Hepatocyte (in vitro differentiated cells): ENCODE results near the gene PIK3CG. TPM values are rescaled to one million over a fixed set of nuclear protein-coding genes. Genes with fewer than 3 reads are reported as not detected.
"Not testable (repeated sequence)": the region's sequence is repeated elsewhere in the genome, so short reads cannot be mapped to it uniquely, and the experiment has no call there.

Source experiments
- DNase-seq: peaks from one replicate; pipeline ENCODE4 v3.0.0-alpha.2; 2016; ENCODE audit warnings: low spot score
- H2AFZ ChIP-seq: fragments of 200-600 bp; sonication (generic); 2 replicates; pipeline ENCODE4 v1.6.0; 2016; ENCODE audit warnings: antibody characterized with exemption, mild to moderate bottlenecking
- H3K27ac ChIP-seq: fragments of 200-600 bp; sonication (generic); 2 replicates; pipeline ENCODE4 v1.5.1; 2016; ENCODE audit warnings: mild to moderate bottlenecking
- H3K27me3 ChIP-seq: fragments of 200-600 bp; sonication (generic); 2 replicates; pipeline ENCODE4 v1.6.1; 2016
- H3K36me3 ChIP-seq: fragments of 200-600 bp; sonication (generic); replicated peaks from 2 replicates; pipeline ENCODE4 v1.5.1; 2016; ENCODE audit warnings: low read depth; ENCODE audit not compliant: insufficient read depth
- H3K4me1 ChIP-seq: fragments of 200-600 bp; sonication (generic); 2 replicates; pipeline ENCODE4 v1.5.1; 2016; ENCODE audit warnings: mild to moderate bottlenecking, moderate library complexity; ENCODE audit not compliant: insufficient read depth
- H3K4me2 ChIP-seq: fragments of 200-600 bp; sonication (generic); 2 replicates; pipeline ENCODE4 v1.6.0; 2016
- H3K4me3 ChIP-seq: fragments of 200-600 bp; sonication (generic); 2 replicates; pipeline ENCODE4 v1.5.1; 2016; ENCODE audit warnings: mild to moderate bottlenecking
- H3K79me2 ChIP-seq: fragments of 200-600 bp; sonication (generic); 2 replicates; pipeline ENCODE4 v1.6.0; 2017; ENCODE audit warnings: mild to moderate bottlenecking
- H3K9me2 ChIP-seq: fragments of 200-600 bp; sonication (generic); replicated peaks from 2 replicates; pipeline ENCODE4 v1.6.0; 2017; ENCODE audit warnings: mild to moderate bottlenecking; ENCODE audit not compliant: insufficient read depth
- H3K9me3 ChIP-seq: fragments of 200-600 bp; sonication (generic); 2 replicates; pipeline ENCODE4 v1.5.1; 2016; ENCODE audit warnings: low read depth, mild to moderate bottlenecking
- H4K20me1 ChIP-seq: fragments of 200-600 bp; sonication (generic); 2 replicates; pipeline ENCODE4 v1.6.0; 2016; ENCODE audit warnings: mild to moderate bottlenecking; ENCODE audit not compliant: insufficient read depth, poor library complexity, severe bottlenecking
- CTCF ChIP-seq: fragments of 200-600 bp; sonication (generic); IDR thresholded peaks from 2 replicates; pipeline ENCODE4 v1.5.1; 2016; ENCODE audit warnings: antibody characterized with exemption, mild to moderate bottlenecking; ENCODE audit not compliant: poor library complexity
- EZH2 ChIP-seq: fragments of 200-600 bp; sonication (generic); IDR thresholded peaks from 2 replicates; pipeline ENCODE4 v1.6.1; 2016; ENCODE audit warnings: antibody characterized with exemption, mild to moderate bottlenecking, borderline replicate concordance
- EZH2phosphoT487 ChIP-seq: fragments of 200-600 bp; sonication (generic); IDR thresholded peaks from one replicate; pipeline ENCODE4 v1.6.1; 2018; ENCODE audit warnings: antibody characterized with exemption, mild to moderate bottlenecking, low read depth, moderate library complexity; ENCODE audit not compliant: unreplicated experiment, severe bottlenecking
- WGBS: methylation state at CpG from one replicate; pipeline ENCODE4 v1.1.6; 2016; ENCODE audit warnings: low lambda C conversion rate; ENCODE audit errors: missing lambda C conversion rate; 5-methylcytosine and 5-hydroxymethylcytosine counted together
- polyA plus RNA-seq: library from polyadenylated mRNA; unstranded; fragments of >200 nt; fragmentation: Nextera tagmentation; extraction: Ambion mirVana; gene quantifications from 2 replicates; pipeline ENCODE4 v1.2.1, GENCODE V29; 2016
- total RNA-seq: library from RNA; depleted of rRNA; stranded (reverse); fragments of >200 nt; gene quantifications from 2 replicates; pipeline ENCODE4 v1.2.3, GENCODE V29; 2014

PIK3CG gene
- total and polyA plus RNA-seq, 2 experiments from 2014 or later: 0.03 to 0.25 TPM

GRCh38 chr7:106918991-106919390 lies 53.9 kb downstream of the PIK3CG start:
- no peak for DNase-seq
- Histone ChIP-seq H3K9me2 (no peaks in the 10 kb centered on the region), H3K27ac (no peak overlapping the region), H3K9me3 (no peaks in the 10 kb centered on the region), H3K27me3 (no peaks in the 10 kb centered on the region), H3K36me3 (no peaks in the 10 kb centered on the region), H3K4me2 (no peak overlapping the region), H2AFZ (no peak overlapping the region), H3K79me2 (no peaks in the 10 kb centered on the region), H3K4me3 (no peak overlapping the region), H4K20me1 (no peaks in the 10 kb centered on the region), H3K4me1 (no peaks in the 10 kb centered on the region)
- 100% methylated on average over 3 of the region's 3 CpGs for WGBS
- TF ChIP-seq CTCF: no peak
- TF ChIP-seq EZH2: no peak
- no peak for TF ChIP-seq EZH2phosphoT487

- H3K4me3 ChIP-seq, H2AFZ ChIP-seq, H3K4me2 ChIP-seq, H3K36me3 ChIP-seq, H3K27ac ChIP-seq, H3K79me2 ChIP-seq, H3K9me3 ChIP-seq, H3K9me2 ChIP-seq, DNase-seq, H3K27me3 ChIP-seq, H4K20me1 ChIP-seq, H3K4me1 ChIP-seq: not testable (repeated sequence)
- 95% methylated on average over 2 of the region's 2 CpGs for WGBS
Observed at GRCh38 chr7:106924468-106924867, 59.4 kb downstream of the PIK3CG start.

GRCh38 chr7:106926892-106927291 lies 61.8 kb downstream of the PIK3CG start:
- Histone ChIP-seq H3K9me3 (no peaks in the 10 kb centered on the region), H3K27me3 (no peaks in the 10 kb centered on the region), H3K79me2 (no peaks in the 10 kb centered on the region), H2AFZ (no peak overlapping the region), H4K20me1 (no peaks in the 10 kb centered on the region), H3K4me3 (no peak overlapping the region), H3K27ac (no peak overlapping the region), H3K9me2 (no peaks in the 10 kb centered on the region), H3K4me2 (no peak overlapping the region), H3K4me1 (no peaks in the 10 kb centered on the region), H3K36me3 (no peaks in the 10 kb centered on the region)
- DNase-seq: no peak
- TF ChIP-seq EZH2phosphoT487 (no peak), CTCF (no peak), EZH2 (no peak)
- 83% methylated on average over 4 of the region's 4 CpGs for WGBS

GRCh38 chr7:106927536-106927935 lies 62.5 kb downstream of the PIK3CG start:
- 79% methylated on average over 2 of the region's 2 CpGs for WGBS
- H3K9me3 ChIP-seq: no peaks in the 10 kb centered on the region
- no peak overlapping the region for H3K4me3 ChIP-seq
- no peaks in the 10 kb centered on the region for H3K4me1 ChIP-seq
- H3K79me2 ChIP-seq: no peaks in the 10 kb centered on the region
- no peaks in the 10 kb centered on the region for H3K36me3 ChIP-seq
- no peak for TF ChIP-seq CTCF
- no peak for TF ChIP-seq EZH2
- TF ChIP-seq EZH2phosphoT487: no peak
- H2AFZ ChIP-seq: no peak overlapping the region
- no peaks in the 10 kb centered on the region for H3K9me2 ChIP-seq
- no peak for DNase-seq
- H3K4me2 ChIP-seq: no peak overlapping the region
- no peaks in the 10 kb centered on the region for H3K27me3 ChIP-seq
- no peaks in the 10 kb centered on the region for H4K20me1 ChIP-seq
- no peak overlapping the region for H3K27ac ChIP-seq

GRCh38 chr7:106929616-106930015 lies 64.5 kb downstream of the PIK3CG start:
- H3K79me2 ChIP-seq, H3K9me2 ChIP-seq, H3K4me2 ChIP-seq, H3K36me3 ChIP-seq, H3K4me3 ChIP-seq, H2AFZ ChIP-seq, DNase-seq, H3K9me3 ChIP-seq, H3K27ac ChIP-seq, H4K20me1 ChIP-seq, H3K4me1 ChIP-seq, H3K27me3 ChIP-seq: not testable (repeated sequence)
- WGBS: 93% methylated on average over 2 of the region's 2 CpGs
